ENCODE data around the gene ITSN1. TPM values are rescaled to one million over a fixed set of nuclear protein-coding genes. Genes with fewer than 3 reads are reported as not detected.

The ITSN1 gene
- total RNA-seq, 1 experiment from 2014 or later = 42.6 TPM

- H3K27ac Mint-ChIP-seq (ENCODE audit: low read depth, unreplicated experiment) = no peak overlapping the region
- H3K36me3 Mint-ChIP-seq (ENCODE audit: insufficient read depth, unreplicated experiment) = no peaks in the 10 kb centered on the region
- BruUV-seq (replicated peaks) = no TSS peak
- no peaks in the 10 kb centered on the region for H3K9me3 Mint-ChIP-seq (ENCODE audit: unreplicated experiment)
- ChIA-PET CTCF (no interaction called here), POLR2A (interaction anchor here (1.1 kb wide), 2 partner anchors 8 to 23 kb away, joined by 3 to 4 read pairs; no protein-coding TSS in a partner anchor)
- H3K4me1 Mint-ChIP-seq (ENCODE audit: insufficient read depth, unreplicated experiment) = peaks cover 18% of the 10 kb centered on the region
- DNase-seq (ENCODE audit: unreplicated experiment) = no peak
- intact Hi-C loops (cut with micrococcal nuclease) = no loop called here
- no peak overlapping the region for H3K4me3 Mint-ChIP-seq (ENCODE audit: unreplicated experiment)
- H3K27me3 Mint-ChIP-seq (ENCODE audit: insufficient read depth, unreplicated experiment) = no peaks in the 10 kb centered on the region
- no peak for TF ChIP-seq CTCF (IDR thresholded peaks at IDR 0.05; ENCODE audit: unreplicated experiment)
Observed at GRCh38 chr21:33663241-33663640, 20.9 kb downstream of the ITSN1 start.

GRCh38 chr21:33664135-33664534, 21.8 kb downstream of the ITSN1 start:
- no peaks in the 10 kb centered on the region for H3K27me3 Mint-ChIP-seq (ENCODE audit: insufficient read depth, unreplicated experiment)
- no peak for DNase-seq (ENCODE audit: unreplicated experiment)
- TF ChIP-seq CTCF (IDR thresholded peaks at IDR 0.05; ENCODE audit: unreplicated experiment) = no peak
- H3K9me3 Mint-ChIP-seq (ENCODE audit: unreplicated experiment) = no peaks in the 10 kb centered on the region
- no peak overlapping the region for H3K27ac Mint-ChIP-seq (ENCODE audit: low read depth, unreplicated experiment)
- H3K4me3 Mint-ChIP-seq (ENCODE audit: unreplicated experiment) = no peak overlapping the region
- BruUV-seq (replicated peaks) = no TSS peak
- peaks cover 22% of the 10 kb centered on the region for H3K4me1 Mint-ChIP-seq (ENCODE audit: insufficient read depth, unreplicated experiment)
- CTCF ChIA-PET = interaction anchor here (1.0 kb wide), 1 partner anchor 117 kb away, joined by 4 read pairs; no protein-coding TSS in a partner anchor
- no peaks in the 10 kb centered on the region for H3K36me3 Mint-ChIP-seq (ENCODE audit: insufficient read depth, unreplicated experiment)
- intact Hi-C loops (cut with micrococcal nuclease) = no loop called here
- POLR2A ChIA-PET = interaction anchor here (0.7 to 1.1 kb wide), 3 partner anchors 9 to 23 kb away, joined by 3 to 4 read pairs (median 3); no protein-coding TSS in a partner anchor

- no peaks in the 10 kb centered on the region for H3K27me3 Mint-ChIP-seq (ENCODE audit: insufficient read depth, unreplicated experiment)
- no peaks in the 10 kb centered on the region for H3K9me3 Mint-ChIP-seq (ENCODE audit: unreplicated experiment)
- DNase-seq (ENCODE audit: unreplicated experiment) = no peak
- H3K36me3 Mint-ChIP-seq (ENCODE audit: insufficient read depth, unreplicated experiment) = no peaks in the 10 kb centered on the region
- BruUV-seq (replicated peaks) = no TSS peak
- ChIA-PET CTCF (interaction anchor here (0.7 to 1.2 kb wide), 3 partner anchors 20 to 239 kb away, joined by 3 to 6 read pairs (median 3); no protein-coding TSS in a partner anchor), POLR2A (interaction anchor here (1.4 to 2.1 kb wide), 4 partner anchors 11 to 18 kb away, joined by 3 to 12 read pairs (median 5); no protein-coding TSS in a partner anchor)
- TF ChIP-seq CTCF (IDR thresholded peaks at IDR 0.05; ENCODE audit: unreplicated experiment) = no peak
- no peak overlapping the region for H3K4me3 Mint-ChIP-seq (ENCODE audit: unreplicated experiment)
- H3K27ac Mint-ChIP-seq (ENCODE audit: low read depth, unreplicated experiment) = no peak overlapping the region
- intact Hi-C loops (cut with micrococcal nuclease) = no loop called here
- H3K4me1 Mint-ChIP-seq (ENCODE audit: insufficient read depth, unreplicated experiment) = peaks cover 17% of the 10 kb centered on the region
Observed at GRCh38 chr21:33666153-33666552, 23.9 kb downstream of the ITSN1 start.

- BruUV-seq (replicated peaks) = no TSS peak
- ChIA-PET CTCF (no interaction called here), POLR2A (no interaction called here)
- Mint-ChIP-seq H3K4me3 (ENCODE audit: unreplicated experiment) (no peak overlapping the region), H3K9me3 (ENCODE audit: unreplicated experiment) (no peaks in the 10 kb centered on the region), H3K4me1 (ENCODE audit: insufficient read depth, unreplicated experiment) (peaks cover 11% of the 10 kb centered on the region), H3K27ac (ENCODE audit: low read depth, unreplicated experiment) (peak overlapping the region; percentile 3), H3K27me3 (ENCODE audit: insufficient read depth, unreplicated experiment) (no peaks in the 10 kb centered on the region), H3K36me3 (ENCODE audit: insufficient read depth, unreplicated experiment) (no peaks in the 10 kb centered on the region)
- no peak for TF ChIP-seq CTCF (IDR thresholded peaks at IDR 0.05; ENCODE audit: unreplicated experiment)
- intact Hi-C loops (cut with micrococcal nuclease) = no loop called here
- no peak for DNase-seq (ENCODE audit: unreplicated experiment)
Observed at GRCh38 chr21:33667636-33668035, 25.3 kb downstream of the ITSN1 start.

All from MCF 10A (cell line).